ENCODE data around the gene DOK1. TPM values are rescaled to one million over a fixed set of nuclear protein-coding genes. Genes with fewer than 3 reads are reported as not detected.

Gene DOK1
- total RNA-seq, 2 experiments from 2014 or later: 17.2 to 17.9 TPM

DNA sequence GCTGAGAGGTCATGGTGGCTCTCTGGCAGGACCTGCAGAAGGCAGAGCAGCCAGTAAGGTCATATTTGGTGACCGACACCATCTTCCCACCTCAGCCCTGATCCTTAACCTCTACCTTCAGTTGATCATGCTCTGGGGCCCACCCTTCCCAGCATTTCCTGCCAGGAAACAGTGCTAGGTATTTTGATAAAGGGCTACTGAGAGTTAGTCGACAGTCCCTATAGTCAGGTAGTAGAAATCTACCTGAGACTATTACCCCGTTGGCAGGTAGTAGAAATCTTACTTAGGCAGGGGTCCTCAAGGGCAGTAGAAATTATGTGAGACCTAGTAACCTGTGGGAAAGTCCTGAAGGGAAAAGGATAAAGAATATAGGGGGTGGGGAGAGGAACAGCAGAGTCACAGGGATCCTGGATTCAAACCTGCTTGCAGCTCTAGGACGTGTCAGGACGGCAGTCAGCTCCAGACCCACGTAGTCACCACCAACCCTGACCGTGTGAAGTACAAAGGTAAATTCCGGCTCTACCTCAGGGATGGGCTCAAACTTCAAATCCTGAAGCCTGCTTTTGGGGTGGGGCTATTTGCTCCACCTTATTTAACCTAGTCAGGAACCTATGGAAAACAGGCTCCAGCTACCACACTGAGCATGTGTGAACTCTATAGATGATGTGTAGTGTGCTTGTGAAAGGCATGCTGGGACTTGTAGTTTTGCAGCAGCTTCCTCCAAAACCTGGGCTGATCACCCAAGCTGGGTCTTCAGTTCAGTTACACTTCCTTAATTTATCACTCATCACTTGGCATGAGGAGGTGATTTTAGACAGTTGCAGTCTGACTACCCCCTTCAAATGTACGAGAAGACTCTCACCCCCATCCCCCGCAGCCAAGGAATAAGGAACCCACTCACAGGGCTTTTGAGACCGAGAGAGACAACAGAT, 28.5 kb upstream of the DOK1 start, which contains the start of gene DQX1:
Gene DQX1, minus strand, starts transcription at position 515 of the 932 bp plus-strand sequence. Its CDS starts 502 bp downstream, at position 13.
- Mint-ChIP-seq H3K4me3 (peak within 1 kb of the TSS; percentile 13), H3K27me3 (peaks cover 5% of the 10 kb centered on the region), H3K27ac (peak within 1 kb of the TSS; percentile 6), H3K4me1 (peaks cover 23% of the 10 kb centered on the region), H3K9me3 (ENCODE audit: low read depth) (no peaks in the 10 kb centered on the region), H3K36me3 (ENCODE audit: low read depth) (peaks cover 39% of the 10 kb centered on the region)
- intact Hi-C loops (cut with DNase I, micrococcal nuclease): no loop called here
- ChIA-PET CTCF (interaction anchor here (0.7 to 1.1 kb wide), 3 partner anchors 42 to 53 kb away, joined by 3 to 6 read pairs (median 5); partner anchors contain the start of genes CCDC142, MRPL53 and TTC31), POLR2A (interaction anchor here (0.6 to 1.2 kb wide), 5 partner anchors 10 to 71 kb away, joined by 3 to 4 read pairs (median 4); partner anchors contain the start of genes INO80B and WBP1)
- ATAC-seq (no peak), DNase-seq (peak; percentile 41)

DNA sequence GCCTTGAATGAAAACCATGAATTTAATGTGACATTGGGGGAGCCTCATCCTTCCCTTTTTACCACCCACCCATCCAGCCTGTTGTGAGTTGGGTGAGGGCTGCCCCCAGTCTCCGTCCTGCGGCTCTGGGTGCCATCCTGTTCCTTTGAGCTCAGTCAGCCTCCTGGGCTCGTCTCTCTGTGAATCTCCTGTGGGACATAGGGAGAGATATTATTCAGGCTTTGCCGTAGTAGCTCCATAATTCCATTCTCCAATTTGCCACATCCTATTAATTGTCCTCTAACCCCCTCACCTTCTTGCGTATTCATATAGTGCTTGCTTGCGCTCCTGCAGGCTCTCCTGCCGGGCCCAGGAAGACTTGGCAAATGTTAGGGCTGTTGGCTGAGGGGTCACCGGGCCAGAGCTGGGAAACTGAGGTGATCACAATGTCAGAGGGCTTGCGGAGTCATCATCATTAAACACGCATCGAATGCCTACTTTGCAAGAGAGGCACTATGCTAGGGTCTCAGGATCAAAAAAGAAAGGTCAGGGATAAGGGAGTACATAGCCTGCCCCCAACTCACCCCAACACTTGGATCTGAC, 27.8 kb upstream of the DOK1 start:
- ChIA-PET POLR2A (interaction anchor here (0.7 to 1.2 kb wide), 3 partner anchors 17 to 72 kb away, joined by 3 to 4 read pairs (median 4); partner anchors contain the start of genes INO80B and WBP1), CTCF (interaction anchor here (0.7 to 1.1 kb wide), 2 partner anchors 43 to 44 kb away, joined by 5 to 6 read pairs; partner anchors contain the start of genes CCDC142 and TTC31)
- peak overlapping the region; percentile 13 for H3K4me3 Mint-ChIP-seq
- peaks cover 30% of the 10 kb centered on the region for H3K4me1 Mint-ChIP-seq
- ATAC-seq (no peak), DNase-seq (no peak)
- peaks cover 2% of the 10 kb centered on the region for H3K27me3 Mint-ChIP-seq
- H3K9me3 Mint-ChIP-seq (ENCODE audit: low read depth): no peaks in the 10 kb centered on the region
- peak overlapping the region; percentile 6 for H3K27ac Mint-ChIP-seq
- H3K36me3 Mint-ChIP-seq (ENCODE audit: low read depth): peaks cover 45% of the 10 kb centered on the region
- intact Hi-C loops (cut with DNase I, micrococcal nuclease): no loop called here

DNA sequence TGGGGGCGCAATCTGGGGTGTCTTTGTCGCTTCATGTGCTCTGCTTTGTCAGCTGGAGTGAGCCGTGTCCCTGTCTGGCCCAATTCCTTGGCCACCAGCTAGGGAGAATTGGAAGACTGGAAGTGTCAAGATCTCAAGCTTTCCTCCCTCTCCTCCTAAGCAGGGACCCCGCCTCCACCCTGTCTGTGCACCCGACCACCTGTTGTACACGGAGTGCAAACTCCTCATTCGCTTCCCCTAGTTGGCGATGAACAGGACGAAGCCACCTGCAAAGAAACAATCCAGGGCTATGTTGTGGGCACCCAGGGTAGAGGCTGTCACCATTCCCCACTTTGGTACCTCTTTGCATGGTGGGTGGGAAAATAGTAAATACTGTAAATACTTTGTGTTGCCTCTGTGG, 26.8 kb upstream of the DOK1 start:
- no peaks in the 10 kb centered on the region for H3K27me3 Mint-ChIP-seq
- peaks cover 35% of the 10 kb centered on the region for H3K4me1 Mint-ChIP-seq
- H3K9me3 Mint-ChIP-seq (ENCODE audit: low read depth): no peaks in the 10 kb centered on the region
- ATAC-seq (no peak), DNase-seq (no peak)
- peak overlapping the region; percentile 100 for H3K4me3 Mint-ChIP-seq
- POLR2A ChIA-PET: no interaction called here
- H3K27ac Mint-ChIP-seq: peak overlapping the region; percentile 44
- H3K36me3 Mint-ChIP-seq (ENCODE audit: low read depth): peaks cover 54% of the 10 kb centered on the region
- CTCF ChIA-PET: no interaction called here
- intact Hi-C loops (cut with DNase I, micrococcal nuclease): no loop called here

DNA sequence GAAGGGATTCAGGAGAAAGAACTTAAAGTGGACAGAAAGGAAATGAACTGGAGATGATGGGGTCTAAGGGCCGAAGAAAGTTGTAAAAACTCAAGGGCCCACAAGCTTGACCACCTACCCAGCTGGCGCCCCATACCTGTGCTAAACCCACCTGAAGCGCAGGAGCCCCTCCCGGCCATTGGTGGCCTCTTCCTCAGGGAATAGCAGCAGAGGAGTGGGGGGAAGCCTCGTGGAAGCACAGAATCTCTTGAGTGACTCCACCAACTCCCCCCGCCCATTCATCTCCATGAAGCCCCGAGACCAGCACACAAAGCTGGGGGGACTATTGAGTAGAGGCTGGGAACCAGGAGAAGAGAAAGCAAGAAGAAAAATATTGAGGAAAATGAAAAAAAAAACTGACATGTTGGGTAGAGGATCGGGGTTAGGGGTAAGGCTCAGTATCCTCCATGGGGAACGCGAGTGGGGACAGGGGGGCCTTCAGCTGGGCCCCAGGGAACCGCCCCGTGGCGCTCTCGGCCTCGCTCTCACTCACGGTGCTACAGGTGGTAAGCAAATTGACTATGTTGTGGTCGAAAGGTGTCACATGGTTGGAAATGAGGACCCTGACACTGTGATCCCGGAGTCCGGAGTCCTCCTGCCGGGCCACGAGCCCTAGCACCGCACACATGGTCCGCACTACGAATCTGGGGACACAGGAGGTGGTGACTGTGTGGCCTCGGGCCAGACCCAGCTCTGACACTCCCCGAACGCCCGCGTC, 25.7 kb upstream of the DOK1 start:
- H3K4me1 Mint-ChIP-seq: peaks cover 35% of the 10 kb centered on the region
- H3K27ac Mint-ChIP-seq: peak overlapping the region; percentile 98
- no peaks in the 10 kb centered on the region for H3K27me3 Mint-ChIP-seq
- intact Hi-C loops (cut with DNase I, micrococcal nuclease): loop anchor here (1.0 kb wide), 10 partner anchors 21 to 791 kb away; partner anchors contain the start of genes DOK1 (in 2 of the 2), MRPL53 (in 2 of the 2), PCGF1 (in 2 of the 2) and TTC31 (in 2 of the 2)
- no peaks in the 10 kb centered on the region for H3K9me3 Mint-ChIP-seq (ENCODE audit: low read depth)
- peak overlapping the region; percentile 100 for H3K4me3 Mint-ChIP-seq
- ATAC-seq (peak; percentile 2), DNase-seq (peak; percentile 59)
- POLR2A ChIA-PET: interaction anchor here (0.7 to 1.7 kb wide), 2 partner anchors 70 to 74 kb away, joined by 4 to 11 read pairs; partner anchors contain the start of genes INO80B and WBP1
- peaks cover 54% of the 10 kb centered on the region for H3K36me3 Mint-ChIP-seq (ENCODE audit: low read depth)
- CTCF ChIA-PET: interaction anchor here (0.5 to 4.9 kb wide), 6 partner anchors 11 to 120 kb away, joined by 3 to 33 read pairs (median 3); partner anchors contain the start of genes CCDC142 and TTC31

DNA sequence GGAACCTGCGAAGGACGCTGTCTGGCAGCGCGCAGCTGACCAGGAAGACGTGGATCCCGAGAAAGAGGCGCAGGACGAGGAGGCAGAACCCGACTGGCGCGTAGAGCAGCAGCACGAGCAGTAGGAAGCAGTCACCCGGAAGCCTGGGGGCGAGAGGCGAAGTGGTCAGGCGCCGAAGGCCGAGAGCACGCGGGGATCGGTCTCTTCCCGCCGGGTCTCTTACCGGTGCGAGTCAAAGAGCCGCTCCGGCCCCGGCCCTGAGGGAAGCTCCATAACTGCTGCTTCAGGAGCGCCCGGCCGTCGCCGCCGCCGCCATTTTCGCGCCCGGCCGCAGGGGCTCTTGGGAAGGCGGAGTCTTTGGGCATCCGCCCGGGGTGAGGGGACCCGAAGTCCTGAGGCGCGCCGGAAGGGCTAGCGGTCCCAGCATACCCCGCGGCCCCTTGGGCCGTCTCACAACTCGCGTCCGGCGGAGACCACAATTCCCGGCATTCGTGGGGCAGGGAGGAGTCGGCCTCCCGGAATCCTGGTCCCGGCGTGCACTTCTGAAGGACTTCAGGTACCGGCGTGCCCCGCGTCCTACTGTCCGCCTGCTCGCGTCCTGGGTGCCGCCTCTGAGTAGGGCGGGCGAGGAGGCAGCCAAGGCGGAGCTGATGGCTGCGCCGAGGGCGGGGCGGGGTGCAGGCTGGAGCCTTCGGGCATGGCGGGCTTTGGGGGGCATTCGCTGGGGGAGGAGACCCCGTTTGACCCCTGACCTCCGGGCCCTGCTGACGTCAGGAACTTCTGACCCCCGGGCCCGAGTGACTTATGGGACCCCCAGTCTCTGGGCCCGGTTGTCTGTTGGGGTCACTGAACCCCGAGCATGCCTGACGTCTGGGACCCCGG, 24.9 kb upstream of the DOK1 start, which contains the start of the genes AUP1 and HTRA2:
Gene AUP1, minus strand, starts transcription at position 350 of the 882 bp plus-strand sequence. Its CDS starts 77 bp downstream, at position 273.
Gene HTRA2, plus strand, starts transcription at position 577 of the 882 bp plus-strand sequence. Its CDS starts 74 bp downstream, at position 651.
- CTCF ChIA-PET: interaction anchor here (0.5 to 4.9 kb wide), 7 partner anchors 12 to 119 kb away, joined by 3 to 33 read pairs (median 3); partner anchors contain the start of genes CCDC142, INO80B, TTC31 and WBP1
- peak; percentile 97 for DNase-seq
- peak; percentile 90 for ATAC-seq
- peak within 1 kb of the TSS; percentile 98 for H3K27ac Mint-ChIP-seq
- intact Hi-C loops (cut with DNase I, micrococcal nuclease): loop anchor here (1.0 to 5.0 kb wide), 14 partner anchors 19 to 792 kb away; partner anchors contain the start of genes DOK1 (in 2 of the 2), MRPL53 (in 2 of the 2), PCGF1 (in 2 of the 2) and TTC31 (in 2 of the 2)
- peaks cover 54% of the 10 kb centered on the region for H3K36me3 Mint-ChIP-seq (ENCODE audit: low read depth)
- POLR2A ChIA-PET: interaction anchor here (0.6 to 1.7 kb wide), 5 partner anchors 14 to 75 kb away, joined by 3 to 11 read pairs (median 4); partner anchors contain the start of genes CCDC142, INO80B, TTC31 and WBP1
- H3K4me1 Mint-ChIP-seq: peaks cover 35% of the 10 kb centered on the region
- H3K27me3 Mint-ChIP-seq: no peaks in the 10 kb centered on the region
- H3K9me3 Mint-ChIP-seq (ENCODE audit: low read depth): no peaks in the 10 kb centered on the region
- H3K4me3 Mint-ChIP-seq: peak within 1 kb of the TSS; percentile 100

DNA sequence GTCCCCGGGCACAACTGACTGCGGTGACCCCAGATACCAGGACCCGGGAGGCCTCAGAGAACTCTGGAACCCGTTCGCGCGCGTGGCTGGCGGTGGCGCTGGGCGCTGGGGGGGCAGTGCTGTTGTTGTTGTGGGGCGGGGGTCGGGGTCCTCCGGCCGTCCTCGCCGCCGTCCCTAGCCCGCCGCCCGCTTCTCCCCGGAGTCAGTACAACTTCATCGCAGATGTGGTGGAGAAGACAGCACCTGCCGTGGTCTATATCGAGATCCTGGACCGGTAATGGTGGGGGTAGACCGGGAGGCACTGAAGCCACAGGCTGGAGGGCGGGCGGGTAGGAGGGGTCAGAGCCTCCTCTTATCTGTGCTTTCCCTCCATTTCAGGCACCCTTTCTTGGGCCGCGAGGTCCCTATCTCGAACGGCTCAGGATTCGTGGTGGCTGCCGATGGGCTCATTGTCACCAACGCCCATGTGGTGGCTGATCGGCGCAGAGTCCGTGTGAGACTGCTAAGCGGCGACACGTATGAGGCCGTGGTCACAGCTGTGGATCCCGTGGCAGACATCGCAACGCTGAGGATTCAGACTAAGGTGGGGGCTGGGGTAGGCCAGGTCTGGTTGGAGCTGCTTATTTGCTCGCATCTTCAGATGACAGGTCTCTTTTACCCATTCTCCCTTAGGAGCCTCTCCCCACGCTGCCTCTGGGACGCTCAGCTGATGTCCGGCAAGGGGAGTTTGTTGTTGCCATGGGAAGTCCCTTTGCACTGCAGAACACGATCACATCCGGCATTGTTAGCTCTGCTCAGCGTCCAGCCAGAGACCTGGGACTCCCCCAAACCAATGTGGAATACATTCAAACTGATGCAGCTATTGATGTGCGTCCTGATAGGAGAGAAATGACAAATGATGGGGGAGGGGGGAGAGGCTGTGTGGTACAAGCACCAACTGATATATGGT, 24.0 kb upstream of the DOK1 start:
- Mint-ChIP-seq H3K27ac (peak overlapping the region; percentile 85), H3K4me1 (peaks cover 35% of the 10 kb centered on the region), H3K4me3 (peak overlapping the region; percentile 100), H3K36me3 (ENCODE audit: low read depth) (peaks cover 54% of the 10 kb centered on the region), H3K9me3 (ENCODE audit: low read depth) (no peaks in the 10 kb centered on the region), H3K27me3 (no peaks in the 10 kb centered on the region)
- intact Hi-C loops (cut with DNase I, micrococcal nuclease): loop anchor here (2.0 to 5.0 kb wide), 4 partner anchors 18 to 198 kb away; partner anchors contain the start of gene LBX2 (in 1 of the 2)
- ChIA-PET CTCF (interaction anchor here (0.6 to 4.9 kb wide), 10 partner anchors 15 to 123 kb away, joined by 3 to 33 read pairs (median 4); partner anchors contain the start of genes CCDC142, INO80B, SEMA4F and TTC31), POLR2A (interaction anchor here (0.6 to 1.7 kb wide), 6 partner anchors 15 to 75 kb away, joined by 3 to 11 read pairs (median 4); partner anchors contain the start of genes CCDC142, INO80B, TTC31 and WBP1)
- ATAC-seq (peak; percentile 40), DNase-seq (peak; percentile 68)

DNA sequence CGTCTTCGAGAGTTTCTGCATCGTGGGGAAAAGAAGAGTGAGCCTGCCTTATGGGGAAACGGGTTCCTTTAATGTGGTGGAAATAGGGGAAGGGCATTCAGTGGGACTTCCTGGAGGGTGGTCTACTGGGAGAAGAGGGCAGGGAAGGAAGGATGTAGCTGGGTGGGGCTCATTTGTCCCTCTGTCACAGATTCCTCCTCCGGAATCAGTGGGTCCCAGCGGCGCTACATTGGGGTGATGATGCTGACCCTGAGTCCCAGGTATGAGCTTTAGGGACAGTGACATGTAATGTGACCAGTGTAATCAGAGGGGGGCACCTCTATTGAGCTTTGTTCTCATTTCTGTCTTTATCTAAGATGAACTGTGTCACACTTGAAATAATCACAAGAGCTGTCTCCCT, 22.9 kb upstream of the DOK1 start:
- Mint-ChIP-seq H3K4me3 (no peak overlapping the region), H3K36me3 (ENCODE audit: low read depth) (peaks cover 44% of the 10 kb centered on the region), H3K4me1 (peaks cover 31% of the 10 kb centered on the region), H3K27ac (no peak overlapping the region), H3K9me3 (ENCODE audit: low read depth) (no peaks in the 10 kb centered on the region), H3K27me3 (no peaks in the 10 kb centered on the region)
- ChIA-PET POLR2A (interaction anchor here (0.6 kb wide), 1 partner anchor 784 kb away, joined by 6 read pairs; no protein-coding TSS in a partner anchor), CTCF (interaction anchor here (0.6 to 4.9 kb wide), 16 partner anchors 12 to 282 kb away, joined by 3 to 33 read pairs (median 4); partner anchors contain the start of genes CCDC142, INO80B, MRPL53 and TTC31)
- intact Hi-C loops (cut with DNase I, micrococcal nuclease): loop anchor here (1.0 to 5.0 kb wide), 5 partner anchors 17 to 281 kb away; partner anchors contain the start of gene LBX2 (in 1 of the 2)
- ATAC-seq (no peak), DNase-seq (no peak)

DNA sequence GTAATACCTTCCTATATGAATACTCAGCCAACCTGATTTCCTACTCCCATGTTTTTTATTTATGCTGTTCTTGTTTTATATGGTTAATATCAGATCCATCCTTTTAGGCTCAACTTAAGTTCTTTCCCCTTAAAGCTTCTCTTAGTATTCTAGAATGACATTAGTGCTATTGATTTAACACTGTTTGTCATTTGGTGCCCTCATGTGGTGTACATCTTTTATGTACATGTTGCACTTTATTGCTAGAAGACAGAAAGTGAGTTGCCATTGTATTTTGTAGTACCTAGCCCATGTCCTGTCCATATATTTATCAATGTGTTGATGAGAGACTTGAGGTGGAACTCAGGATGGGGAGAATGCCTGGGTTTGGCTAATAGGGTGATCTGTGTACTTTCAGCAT, 22.3 kb upstream of the DOK1 start:
- H3K27ac Mint-ChIP-seq: no peak overlapping the region
- no peaks in the 10 kb centered on the region for H3K9me3 Mint-ChIP-seq (ENCODE audit: low read depth)
- no peak for ATAC-seq
- ChIA-PET CTCF (interaction anchor here (0.6 to 4.9 kb wide), 15 partner anchors 9 to 282 kb away, joined by 3 to 33 read pairs (median 4); partner anchors contain the start of genes CCDC142, INO80B, MRPL53 and TTC31), POLR2A (no interaction called here)
- intact Hi-C loops (cut with DNase I, micrococcal nuclease): loop anchor here (1.0 to 5.0 kb wide), 4 partner anchors 35 to 282 kb away; partner anchors contain the start of gene LBX2 (in 1 of the 2)
- peaks cover 39% of the 10 kb centered on the region for H3K36me3 Mint-ChIP-seq (ENCODE audit: low read depth)
- H3K27me3 Mint-ChIP-seq: no peaks in the 10 kb centered on the region
- peaks cover 27% of the 10 kb centered on the region for H3K4me1 Mint-ChIP-seq
- H3K4me3 Mint-ChIP-seq: peak overlapping the region; percentile 37
- DNase-seq: no peak

Data from activated CD4-positive, alpha-beta T cell treated with anti-CD3 and anti-CD28 coated beads for 36 hours (primary cell).